ENCODE results near the gene ZNF425. TPM values are rescaled to one million over a fixed set of nuclear protein-coding genes. Genes with fewer than 3 reads are reported as not detected.

Gene ZNF425
- total and polyA plus RNA-seq, 9 of the 15 experiments (the other 6 are each of a cell fraction or from before 2014, with no cell fraction given): 0.03 to 0.89 (median 0.54) TPM

GRCh38 chr7:149087376-149087775, 38.7 kb downstream of the ZNF425 start:
- Histone ChIP-seq H3K9me3 (replicated peaks; ENCODE audit: control insufficient read depth, insufficient read depth, low read depth, low read length) (0 out of 2 replicates have a peak, but pooled peaks cover 2% of the 10 kb centered on the region), H4K20me1 (replicated peaks; ENCODE audit: control insufficient read depth, insufficient read depth, low read length) (no peaks in the 10 kb centered on the region), H3K27me3 (ENCODE audit: control insufficient read depth in 2 of 2, insufficient read depth in 2 of 2, low read length in 2 of 2) (no peaks in the 10 kb centered on the region), H3K9ac (ENCODE audit: insufficient read depth in 1 of 2, low read depth in 2 of 2, low read length in 2 of 2) (no peak overlapping the region), H3K4me3 (no peak overlapping the region), H3K4me2 (ENCODE audit: insufficient read depth, low read length) (no peak overlapping the region), H3K4me1 (replicated peaks in 1 of 2; ENCODE audit: control insufficient read depth in 2 of 2, insufficient read depth in 2 of 2, low read length in 2 of 2) (peaks cover 0 to 26% of the 10 kb centered on the region in 2 experiments; a peak in 2 of 5 replicates), H2AFZ (ENCODE audit: low read depth, low read length) (no peak overlapping the region), H3K36me3 (ENCODE audit: control insufficient read depth, insufficient read depth, low read length) (no peaks in the 10 kb centered on the region), H3K9me1 (ENCODE audit: control insufficient read depth, insufficient read depth, low read length) (no peaks in the 10 kb centered on the region), H3K27ac (ENCODE audit: extremely low read depth, low read depth, low read length) (no peak overlapping the region), H3K79me2 (ENCODE audit: control insufficient read depth, insufficient read depth, low read length) (peaks cover 7% of the 10 kb centered on the region; the same call in 1 of the 3 replicates)
- no TSS peak for BruUV-seq (replicated peaks)
- intact Hi-C loops (cut with micrococcal nuclease) (no loop called here), in situ Hi-C loops (cut with MboI) (no loop called here)
- ChIA-PET CTCF (ENCODE audit: low intra/inter-chr PET ratio) (no interaction called here), POLR2A (interaction anchor here (0.6 kb wide), 1 partner anchor 96 kb away, joined by 4 read pairs; no protein-coding TSS in a partner anchor)
- no peak for ATAC-seq
- no peak for TF ChIP-seq ZFP36 (IDR thresholded peaks at IDR 0.05; ENCODE audit: low read depth, low read length, partially characterized antibody)
- TF ChIP-seq CHD1 (IDR thresholded peaks at IDR 0.05; ENCODE audit: low read length): no peak
- TF ChIP-seq DNMT1 (IDR thresholded peaks at IDR 0.05): no peak
- TF ChIP-seq ZNF77 (CRISPR knock-in tag; IDR thresholded peaks at IDR 0.05): no peak
- TF ChIP-seq NEUROD1 (IDR thresholded peaks at IDR 0.05; ENCODE audit: borderline replicate concordance, low read depth, low read length, partially characterized antibody): no peak
- TF ChIP-seq FOXJ3 (CRISPR knock-in tag; IDR thresholded peaks at IDR 0.05): no peak
- TF ChIP-seq RBM25 (IDR thresholded peaks at IDR 0.05; ENCODE audit: low read depth, low read length, severe bottlenecking): no peak
- no peak for TF ChIP-seq U2AF1 (optimal IDR thresholded peaks at IDR 0.05; ENCODE audit: low read depth, low read length)
- no peak for TF ChIP-seq FOXJ2 (tag; IDR thresholded peaks at IDR 0.05)
- no peak for TF ChIP-seq MIER1 (IDR thresholded peaks at IDR 0.05; ENCODE audit: low read depth)
- no peak for TF ChIP-seq DPF2 (IDR thresholded peaks at IDR 0.05)
- no peak for TF ChIP-seq ZNF586 (CRISPR knock-in tag; conservative IDR thresholded peaks at IDR 0.05)
- WGBS (ENCODE audit: insufficient coverage, low coverage, missing lambda C conversion rate): 89% methylated on average over 6 of the region's 6 CpGs
- no peak for FAIRE-seq
- DNase-seq (ENCODE audit: extremely low read depth in 1 of 4, low spot score in 3 of 4): no peak

Data from K562 (cell line).